H1 (cell line): ENCODE data around the gene SDF2. TPM values are rescaled to one million over a fixed set of nuclear protein-coding genes. Genes with fewer than 3 reads are reported as not detected.

ENCODE experiments used
- GTF2F1 ChIP-seq: IDR thresholded peaks from 2 replicates; pipeline ENCODE4 v1.6.1; 2012; ENCODE audit warnings: low read depth, low read length, improper control_type of control experiment, borderline replicate concordance
- RXRA ChIP-seq: IDR thresholded peaks from 2 replicates; pipeline ENCODE4 v1.6.1; 2011; ENCODE audit warnings: low read depth, mild to moderate bottlenecking, low read length, moderate library complexity; ENCODE audit not compliant: insufficient read depth
- SP1 ChIP-seq: IDR thresholded peaks from 2 replicates; pipeline ENCODE4 v1.6.1; 2011; ENCODE audit warnings: low read depth, low read length
- TBP ChIP-seq: IDR thresholded peaks from 2 replicates; pipeline ENCODE4 v1.6.1; 2011; ENCODE audit warnings: low read depth, low read length, improper control_type of control experiment
- polyA plus RNA-seq, 7 experiments: library from polyadenylated mRNA; depleted of rRNA in 3 of 7; stranded (reverse) in 5 of 7; unstranded in 2 of 7; fragments of >200 nt in 5 of 7; fragments of 200-250 nt in 2 of 7; gene quantifications; 1 replicate in 5 of 7; 2 replicates in 1 of 7; 4 replicates in 1 of 7; pipeline versions ENCODE4 v1.2.1 to v1.2.3, GENCODE V29; 2011 to 2013; ENCODE audit warnings: missing spikeins in 2 of 7, mixed read lengths in 2 of 7
- total RNA-seq: library from RNA; stranded (reverse); fragmentation: NEBNext Ultra II Directional; extraction: Animal tissue kit (Norgen Biotek cat#: 25700); gene quantifications from 2 replicates; pipeline ENCODE4 v1.2.1, GENCODE V29; 2021

Gene SDF2
- total and polyA plus RNA-seq, 2 of the 8 experiments (the other 6 are each of a cell fraction or from before 2014, with no cell fraction given), result 44.8 to 65.4 TPM

DNA sequence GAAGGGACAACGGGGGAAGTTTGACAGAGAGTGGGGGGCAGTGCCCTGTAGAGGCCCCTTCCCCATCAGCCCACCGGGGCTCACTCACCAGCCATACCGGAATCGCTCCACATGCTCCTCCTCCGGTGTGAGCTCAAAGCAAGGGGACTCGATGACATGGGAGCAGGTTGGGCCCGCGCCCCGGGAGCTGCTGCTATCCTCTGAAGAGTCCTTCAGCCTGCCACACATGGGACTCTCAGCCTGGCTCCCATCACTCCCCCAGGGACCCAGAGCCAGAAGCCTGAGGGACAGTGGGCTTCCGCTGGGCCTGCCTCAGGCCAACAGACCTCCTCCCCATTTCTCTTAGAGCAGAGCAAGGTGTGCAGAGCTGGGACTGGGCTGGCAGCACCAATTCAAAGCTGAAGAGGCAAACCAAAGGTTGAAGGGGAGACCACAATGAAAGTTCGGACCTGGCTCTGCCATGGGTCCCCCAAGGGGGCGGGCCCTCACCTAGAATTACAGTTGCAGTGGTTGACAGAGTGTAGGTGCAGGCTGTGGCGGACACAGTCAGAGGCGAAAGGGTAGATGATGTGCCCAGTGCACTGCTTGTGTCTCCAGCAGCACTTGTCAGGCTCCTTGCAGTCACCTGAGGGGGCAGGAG lies 42.6 kb upstream of the SDF2 start (continued):
- no peak for TF ChIP-seq SP1
- no peak for TF ChIP-seq GTF2F1
- TF ChIP-seq TBP, result no peak
- no peak for TF ChIP-seq RXRA
